H1 (cell line): ENCODE measurements around the gene TET2. TPM values are rescaled to one million over a fixed set of nuclear protein-coding genes. Genes with fewer than 3 reads are reported as not detected.

Experiments
- E2F6 ChIP-seq: IDR thresholded peaks from 2 replicates; pipeline ENCODE4 v1.6.1; 2012; ENCODE audit warnings: inconsistent platforms
- EZH2 ChIP-seq: fragments of 200-600 bp; sonication (generic); IDR thresholded peaks from 2 replicates; pipeline ENCODE4 v1.7.1; 2012; ENCODE audit warnings: low read depth, mild to moderate bottlenecking, moderate library complexity, low read length, inconsistent platforms; ENCODE audit not compliant: severe bottlenecking
- HDAC2 ChIP-seq, 2 experiments: fragments of 300-600 bp in 1 of 2; sonication (generic) in 1 of 2; IDR thresholded peaks; 2 replicates each; pipeline ENCODE4 v1.6.1; 2011 to 2012; ENCODE audit warnings: low read depth in 2 of 2, low read length in 2 of 2, mild to moderate bottlenecking in 2 of 2, moderate library complexity in 2 of 2, borderline replicate concordance in 1 of 2, inconsistent platforms in 1 of 2
- POLR2AphosphoS5 ChIP-seq: IDR thresholded peaks from 2 replicates; pipeline ENCODE4 v1.6.1; 2011; ENCODE audit warnings: low read depth, low read length
- SRF ChIP-seq: IDR thresholded peaks from 2 replicates; pipeline ENCODE4 v1.6.1; 2011; ENCODE audit warnings: mild to moderate bottlenecking, low read depth, low read length, moderate library complexity
- SUZ12 ChIP-seq: fragments of 200-600 bp; sonication (generic); IDR thresholded peaks from 2 replicates; pipeline ENCODE4 v1.6.1; 2012; ENCODE audit warnings: mild to moderate bottlenecking, inconsistent platforms, low read length, moderate library complexity, mixed read lengths
- YY1 ChIP-seq: IDR thresholded peaks from 2 replicates; pipeline ENCODE4 v1.6.1; 2011; ENCODE audit warnings: low read depth, mild to moderate bottlenecking, low read length
- polyA plus RNA-seq, 7 experiments: library from polyadenylated mRNA; depleted of rRNA in 3 of 7; stranded (reverse) in 5 of 7; unstranded in 2 of 7; fragments of >200 nt in 5 of 7; fragments of 200-250 nt in 2 of 7; gene quantifications; 1 replicate in 5 of 7; 2 replicates in 1 of 7; 4 replicates in 1 of 7; pipeline versions ENCODE4 v1.2.1 to v1.2.3, GENCODE V29; 2011 to 2013; ENCODE audit warnings: missing spikeins in 2 of 7, mixed read lengths in 2 of 7
- total RNA-seq: library from RNA; stranded (reverse); fragmentation: NEBNext Ultra II Directional; extraction: Animal tissue kit (Norgen Biotek cat#: 25700); gene quantifications from 2 replicates; pipeline ENCODE4 v1.2.1, GENCODE V29; 2021
- TF ChIP-seq, protein P1 (sequence below): fragments of 300-600 bp; sonication (generic); IDR thresholded peaks from 2 replicates; pipeline ENCODE4 v1.7.1; 2012; ENCODE audit warnings: low read length, moderate library complexity, mild to moderate bottlenecking, inconsistent platforms; ENCODE audit not compliant: insufficient replicate concordance
- TF ChIP-seq, protein P2 (sequence below): IDR thresholded peaks from 2 replicates; pipeline ENCODE4 v1.6.1; 2012; ENCODE audit warnings: inconsistent platforms

The TET2 gene
- total and polyA plus RNA-seq, 2 of the 8 experiments (the other 6 are each of a cell fraction or from before 2014, with no cell fraction given), result 1.0 to 2.6 TPM

- TF ChIP-seq EZH2, result no peak
- TF ChIP-seq YY1, result no peak
- TF ChIP-seq SUZ12, result no peak
- TF ChIP-seq, protein P1, sequence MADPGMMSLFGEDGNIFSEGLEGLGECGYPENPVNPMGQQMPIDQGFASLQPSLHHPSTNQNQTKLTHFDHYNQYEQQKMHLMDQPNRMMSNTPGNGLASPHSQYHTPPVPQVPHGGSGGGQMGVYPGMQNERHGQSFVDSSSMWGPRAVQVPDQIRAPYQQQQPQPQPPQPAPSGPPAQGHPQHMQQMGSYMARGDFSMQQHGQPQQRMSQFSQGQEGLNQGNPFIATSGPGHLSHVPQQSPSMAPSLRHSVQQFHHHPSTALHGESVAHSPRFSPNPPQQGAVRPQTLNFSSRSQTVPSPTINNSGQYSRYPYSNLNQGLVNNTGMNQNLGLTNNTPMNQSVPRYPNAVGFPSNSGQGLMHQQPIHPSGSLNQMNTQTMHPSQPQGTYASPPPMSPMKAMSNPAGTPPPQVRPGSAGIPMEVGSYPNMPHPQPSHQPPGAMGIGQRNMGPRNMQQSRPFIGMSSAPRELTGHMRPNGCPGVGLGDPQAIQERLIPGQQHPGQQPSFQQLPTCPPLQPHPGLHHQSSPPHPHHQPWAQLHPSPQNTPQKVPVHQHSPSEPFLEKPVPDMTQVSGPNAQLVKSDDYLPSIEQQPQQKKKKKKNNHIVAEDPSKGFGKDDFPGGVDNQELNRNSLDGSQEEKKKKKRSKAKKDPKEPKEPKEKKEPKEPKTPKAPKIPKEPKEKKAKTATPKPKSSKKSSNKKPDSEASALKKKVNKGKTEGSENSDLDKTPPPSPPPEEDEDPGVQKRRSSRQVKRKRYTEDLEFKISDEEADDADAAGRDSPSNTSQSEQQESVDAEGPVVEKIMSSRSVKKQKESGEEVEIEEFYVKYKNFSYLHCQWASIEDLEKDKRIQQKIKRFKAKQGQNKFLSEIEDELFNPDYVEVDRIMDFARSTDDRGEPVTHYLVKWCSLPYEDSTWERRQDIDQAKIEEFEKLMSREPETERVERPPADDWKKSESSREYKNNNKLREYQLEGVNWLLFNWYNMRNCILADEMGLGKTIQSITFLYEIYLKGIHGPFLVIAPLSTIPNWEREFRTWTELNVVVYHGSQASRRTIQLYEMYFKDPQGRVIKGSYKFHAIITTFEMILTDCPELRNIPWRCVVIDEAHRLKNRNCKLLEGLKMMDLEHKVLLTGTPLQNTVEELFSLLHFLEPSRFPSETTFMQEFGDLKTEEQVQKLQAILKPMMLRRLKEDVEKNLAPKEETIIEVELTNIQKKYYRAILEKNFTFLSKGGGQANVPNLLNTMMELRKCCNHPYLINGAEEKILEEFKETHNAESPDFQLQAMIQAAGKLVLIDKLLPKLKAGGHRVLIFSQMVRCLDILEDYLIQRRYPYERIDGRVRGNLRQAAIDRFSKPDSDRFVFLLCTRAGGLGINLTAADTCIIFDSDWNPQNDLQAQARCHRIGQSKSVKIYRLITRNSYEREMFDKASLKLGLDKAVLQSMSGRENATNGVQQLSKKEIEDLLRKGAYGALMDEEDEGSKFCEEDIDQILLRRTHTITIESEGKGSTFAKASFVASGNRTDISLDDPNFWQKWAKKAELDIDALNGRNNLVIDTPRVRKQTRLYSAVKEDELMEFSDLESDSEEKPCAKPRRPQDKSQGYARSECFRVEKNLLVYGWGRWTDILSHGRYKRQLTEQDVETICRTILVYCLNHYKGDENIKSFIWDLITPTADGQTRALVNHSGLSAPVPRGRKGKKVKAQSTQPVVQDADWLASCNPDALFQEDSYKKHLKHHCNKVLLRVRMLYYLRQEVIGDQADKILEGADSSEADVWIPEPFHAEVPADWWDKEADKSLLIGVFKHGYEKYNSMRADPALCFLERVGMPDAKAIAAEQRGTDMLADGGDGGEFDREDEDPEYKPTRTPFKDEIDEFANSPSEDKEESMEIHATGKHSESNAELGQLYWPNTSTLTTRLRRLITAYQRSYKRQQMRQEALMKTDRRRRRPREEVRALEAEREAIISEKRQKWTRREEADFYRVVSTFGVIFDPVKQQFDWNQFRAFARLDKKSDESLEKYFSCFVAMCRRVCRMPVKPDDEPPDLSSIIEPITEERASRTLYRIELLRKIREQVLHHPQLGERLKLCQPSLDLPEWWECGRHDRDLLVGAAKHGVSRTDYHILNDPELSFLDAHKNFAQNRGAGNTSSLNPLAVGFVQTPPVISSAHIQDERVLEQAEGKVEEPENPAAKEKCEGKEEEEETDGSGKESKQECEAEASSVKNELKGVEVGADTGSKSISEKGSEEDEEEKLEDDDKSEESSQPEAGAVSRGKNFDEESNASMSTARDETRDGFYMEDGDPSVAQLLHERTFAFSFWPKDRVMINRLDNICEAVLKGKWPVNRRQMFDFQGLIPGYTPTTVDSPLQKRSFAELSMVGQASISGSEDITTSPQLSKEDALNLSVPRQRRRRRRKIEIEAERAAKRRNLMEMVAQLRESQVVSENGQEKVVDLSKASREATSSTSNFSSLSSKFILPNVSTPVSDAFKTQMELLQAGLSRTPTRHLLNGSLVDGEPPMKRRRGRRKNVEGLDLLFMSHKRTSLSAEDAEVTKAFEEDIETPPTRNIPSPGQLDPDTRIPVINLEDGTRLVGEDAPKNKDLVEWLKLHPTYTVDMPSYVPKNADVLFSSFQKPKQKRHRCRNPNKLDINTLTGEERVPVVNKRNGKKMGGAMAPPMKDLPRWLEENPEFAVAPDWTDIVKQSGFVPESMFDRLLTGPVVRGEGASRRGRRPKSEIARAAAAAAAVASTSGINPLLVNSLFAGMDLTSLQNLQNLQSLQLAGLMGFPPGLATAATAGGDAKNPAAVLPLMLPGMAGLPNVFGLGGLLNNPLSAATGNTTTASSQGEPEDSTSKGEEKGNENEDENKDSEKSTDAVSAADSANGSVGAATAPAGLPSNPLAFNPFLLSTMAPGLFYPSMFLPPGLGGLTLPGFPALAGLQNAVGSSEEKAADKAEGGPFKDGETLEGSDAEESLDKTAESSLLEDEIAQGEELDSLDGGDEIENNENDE, result no peak
- no peak for TF ChIP-seq SRF
- TF ChIP-seq, protein P2, sequence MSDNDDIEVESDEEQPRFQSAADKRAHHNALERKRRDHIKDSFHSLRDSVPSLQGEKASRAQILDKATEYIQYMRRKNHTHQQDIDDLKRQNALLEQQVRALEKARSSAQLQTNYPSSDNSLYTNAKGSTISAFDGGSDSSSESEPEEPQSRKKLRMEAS, result no peak
- TF ChIP-seq POLR2AphosphoS5, result no peak
- no peak for TF ChIP-seq HDAC2 (IDR thresholded peaks at IDR 0.05; ENCODE audit: borderline replicate concordance in 1 of 2, low read depth in 2 of 2, low read length in 2 of 2)
- no peak for TF ChIP-seq E2F6
Observed at GRCh38 chr4:105140684-105141490, 5.8 kb upstream of the TET2 start (continued).
